OCI-LY1 (cell line): ENCODE data around the gene ATP8B1.

Experiments used
- H2AFZ ChIP-seq: fragments of 200-600 bp; sonication (generic), shearing (Covaris generic); 2 replicates; pipeline ENCODE4 v1.6.0; 2014; ENCODE audit warnings: antibody characterized with exemption, mild to moderate bottlenecking, low read length
- H3F3A ChIP-seq: fragments of 200-600 bp; sonication (generic), shearing (Covaris generic); 2 replicates; pipeline ENCODE4 v1.6.0; 2014; ENCODE audit warnings: mild to moderate bottlenecking, antibody characterized with exemption, low read length, moderate library complexity; ENCODE audit not compliant: insufficient read depth
- H3K27ac ChIP-seq: fragments of 200-600 bp; sonication (generic); 2 replicates; pipeline ENCODE4 v1.5.1; 2014; ENCODE audit warnings: low read length, mixed run types, mild to moderate bottlenecking, low read depth; ENCODE audit not compliant: poor library complexity, severe bottlenecking
- H3K27me3 ChIP-seq: fragments of 200-600 bp; sonication (generic); 2 replicates; pipeline ENCODE4 v1.6.0; 2014; ENCODE audit warnings: antibody characterized with exemption, mild to moderate bottlenecking, low read length, moderate library complexity; ENCODE audit not compliant: insufficient read depth
- H3K36me3 ChIP-seq: fragments of 200-600 bp; sonication (generic); 2 replicates; pipeline ENCODE4 v1.6.1; 2014; ENCODE audit warnings: mild to moderate bottlenecking, antibody characterized with exemption, low read length, moderate library complexity, mixed read lengths; ENCODE audit not compliant: insufficient read depth
- H3K4me1 ChIP-seq: fragments of 200-600 bp; sonication (generic); 2 replicates; pipeline ENCODE4 v1.5.1; 2014; ENCODE audit warnings: mild to moderate bottlenecking, low read length, moderate library complexity; ENCODE audit not compliant: insufficient read depth, severe bottlenecking
- H3K4me2 ChIP-seq: fragments of 200-600 bp; sonication (generic), shearing (Covaris generic); 2 replicates; pipeline ENCODE4 v1.6.1; 2014; ENCODE audit warnings: low read length
- H3K4me3 ChIP-seq: fragments of 200-600 bp; sonication (generic); 2 replicates; pipeline ENCODE4 v1.5.1; 2014; ENCODE audit warnings: low read length, low read depth, mild to moderate bottlenecking, mixed read lengths; ENCODE audit not compliant: poor library complexity, severe bottlenecking
- H3K79me2 ChIP-seq: fragments of 200-600 bp; shearing (Covaris generic); 2 replicates; pipeline ENCODE4 v1.6.1; 2016; ENCODE audit warnings: mixed run types, low read length, mixed read lengths; ENCODE audit not compliant: insufficient read depth
- H3K9ac ChIP-seq: fragments of 200-600 bp; sonication (generic), shearing (Covaris generic); 2 replicates; pipeline ENCODE4 v1.6.1; 2014; ENCODE audit warnings: mild to moderate bottlenecking, low read length, mixed read lengths
- H3K9me2 ChIP-seq: fragments of 200-600 bp; sonication (generic), shearing (Covaris generic); 2 replicates; pipeline ENCODE4 v1.6.1; 2014; ENCODE audit warnings: low read depth, mild to moderate bottlenecking, low read length, mixed read lengths
- H3K9me3 ChIP-seq: fragments of 200-600 bp; shearing (Covaris generic); 2 replicates; pipeline ENCODE4 v1.6.1; 2014; ENCODE audit warnings: low read length, mixed read lengths
- H4K20me1 ChIP-seq: fragments of 200-600 bp; sonication (generic), shearing (Covaris generic); 2 replicates; pipeline ENCODE4 v1.6.0; 2016; ENCODE audit warnings: mild to moderate bottlenecking, low read length; ENCODE audit not compliant: insufficient read depth
- EZH2 ChIP-seq: fragments of 200-600 bp; sonication (generic), shearing (Covaris generic); IDR thresholded peaks from 2 replicates; pipeline ENCODE4 v1.8.0; 2017; ENCODE audit warnings: borderline replicate concordance, mixed run types, mild to moderate bottlenecking, antibody characterized with exemption, low read length, moderate library complexity, mixed read lengths
- TF ChIP-seq, protein P1 (sequence below): fragments of 200-600 bp; sonication (generic), shearing (Covaris generic); IDR thresholded peaks from 2 replicates; pipeline ENCODE4 v1.5.1; 2017; ENCODE audit warnings: mild to moderate bottlenecking, antibody characterized with exemption, low read length, moderate library complexity, mixed read lengths

ATP8B1 gene

DNA sequence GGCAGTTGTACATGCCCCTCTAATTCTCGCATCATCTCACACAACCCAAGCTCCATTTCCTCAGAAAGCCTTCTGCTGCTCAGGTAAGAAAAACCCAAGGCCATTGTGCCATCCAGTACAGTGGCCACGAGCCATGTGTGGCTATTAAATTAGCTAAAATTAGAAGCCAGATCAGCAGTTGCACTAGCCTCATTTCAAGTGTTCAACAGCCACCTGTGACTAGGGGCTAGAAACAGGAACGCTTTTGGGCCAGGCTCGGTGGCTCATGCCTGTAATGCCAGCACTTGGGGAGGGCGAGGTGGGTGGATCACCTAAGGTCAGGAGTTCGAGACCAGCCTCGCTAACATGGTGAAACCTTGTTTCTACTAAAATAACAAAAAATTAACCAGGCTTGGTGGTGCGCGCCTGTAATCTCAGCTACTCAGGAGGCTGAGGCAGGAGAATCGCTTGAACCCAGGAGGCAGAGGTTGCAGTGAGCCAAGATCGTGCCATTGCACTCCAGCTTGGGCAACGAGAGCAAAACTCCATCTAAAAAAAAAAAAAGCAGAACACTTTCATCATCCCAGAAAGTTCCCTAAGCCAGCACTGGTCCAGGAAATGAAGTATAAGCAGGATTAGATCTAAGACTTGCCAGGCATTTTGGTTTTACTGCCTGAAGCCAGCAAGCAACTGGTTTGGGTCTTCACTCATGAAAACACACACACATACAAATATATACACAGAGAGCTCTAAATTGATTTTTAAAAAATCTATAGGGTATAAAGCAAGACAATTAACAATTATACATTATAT is 35.7 kb downstream of the ATP8B1 start:
- no peaks in the 10 kb centered on the region for H3K36me3 ChIP-seq
- no peaks in the 10 kb centered on the region for H3K27me3 ChIP-seq
- TF ChIP-seq, protein P1, sequence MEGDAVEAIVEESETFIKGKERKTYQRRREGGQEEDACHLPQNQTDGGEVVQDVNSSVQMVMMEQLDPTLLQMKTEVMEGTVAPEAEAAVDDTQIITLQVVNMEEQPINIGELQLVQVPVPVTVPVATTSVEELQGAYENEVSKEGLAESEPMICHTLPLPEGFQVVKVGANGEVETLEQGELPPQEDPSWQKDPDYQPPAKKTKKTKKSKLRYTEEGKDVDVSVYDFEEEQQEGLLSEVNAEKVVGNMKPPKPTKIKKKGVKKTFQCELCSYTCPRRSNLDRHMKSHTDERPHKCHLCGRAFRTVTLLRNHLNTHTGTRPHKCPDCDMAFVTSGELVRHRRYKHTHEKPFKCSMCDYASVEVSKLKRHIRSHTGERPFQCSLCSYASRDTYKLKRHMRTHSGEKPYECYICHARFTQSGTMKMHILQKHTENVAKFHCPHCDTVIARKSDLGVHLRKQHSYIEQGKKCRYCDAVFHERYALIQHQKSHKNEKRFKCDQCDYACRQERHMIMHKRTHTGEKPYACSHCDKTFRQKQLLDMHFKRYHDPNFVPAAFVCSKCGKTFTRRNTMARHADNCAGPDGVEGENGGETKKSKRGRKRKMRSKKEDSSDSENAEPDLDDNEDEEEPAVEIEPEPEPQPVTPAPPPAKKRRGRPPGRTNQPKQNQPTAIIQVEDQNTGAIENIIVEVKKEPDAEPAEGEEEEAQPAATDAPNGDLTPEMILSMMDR: no peak
- TF ChIP-seq EZH2: no peak
- H3K9me2 ChIP-seq: no peaks in the 10 kb centered on the region
- no peaks in the 10 kb centered on the region for H4K20me1 ChIP-seq
- no peak overlapping the region for H3K9ac ChIP-seq
- H3K27ac ChIP-seq: no peak overlapping the region
- no peaks in the 10 kb centered on the region for H3K4me1 ChIP-seq
- H3K79me2 ChIP-seq: no peaks in the 10 kb centered on the region
- H3K9me3 ChIP-seq: no peaks in the 10 kb centered on the region
- no peak overlapping the region for H2AFZ ChIP-seq
- no peaks in the 10 kb centered on the region for H3F3A ChIP-seq
- no peak overlapping the region for H3K4me2 ChIP-seq
- no peak overlapping the region for H3K4me3 ChIP-seq

DNA sequence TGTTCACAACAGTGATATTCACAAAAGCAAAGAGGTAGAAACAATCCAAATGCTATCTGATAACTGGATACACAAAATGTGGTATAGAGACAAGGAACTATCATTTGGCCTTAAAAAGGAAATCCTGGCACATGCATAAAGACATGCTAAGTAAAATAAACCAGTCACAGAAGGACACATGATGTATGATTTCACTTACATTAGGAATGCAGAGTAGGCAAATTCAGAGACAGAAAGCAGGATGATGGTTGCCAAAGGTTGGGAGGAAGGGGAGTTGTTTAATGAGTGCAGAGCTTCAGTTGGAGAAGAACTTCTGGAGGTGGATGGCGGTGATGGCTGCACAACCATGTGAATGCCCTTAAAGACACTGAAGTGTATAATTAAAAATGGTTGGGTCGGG is 38.1 kb downstream of the ATP8B1 start:
- H3K36me3 ChIP-seq: no peaks in the 10 kb centered on the region
- no peaks in the 10 kb centered on the region for H3F3A ChIP-seq
- H3K9ac ChIP-seq: no peak overlapping the region
- no peaks in the 10 kb centered on the region for H4K20me1 ChIP-seq
- no peak overlapping the region for H3K27ac ChIP-seq
- TF ChIP-seq, protein P1: no peak
- TF ChIP-seq EZH2: no peak
- no peaks in the 10 kb centered on the region for H3K27me3 ChIP-seq
- no peaks in the 10 kb centered on the region for H3K4me1 ChIP-seq
- no peaks in the 10 kb centered on the region for H3K9me3 ChIP-seq
- H3K4me2 ChIP-seq: no peak overlapping the region
- H3K9me2 ChIP-seq: no peaks in the 10 kb centered on the region
- no peak overlapping the region for H2AFZ ChIP-seq
- H3K4me3 ChIP-seq: no peak overlapping the region
- no peaks in the 10 kb centered on the region for H3K79me2 ChIP-seq

DNA sequence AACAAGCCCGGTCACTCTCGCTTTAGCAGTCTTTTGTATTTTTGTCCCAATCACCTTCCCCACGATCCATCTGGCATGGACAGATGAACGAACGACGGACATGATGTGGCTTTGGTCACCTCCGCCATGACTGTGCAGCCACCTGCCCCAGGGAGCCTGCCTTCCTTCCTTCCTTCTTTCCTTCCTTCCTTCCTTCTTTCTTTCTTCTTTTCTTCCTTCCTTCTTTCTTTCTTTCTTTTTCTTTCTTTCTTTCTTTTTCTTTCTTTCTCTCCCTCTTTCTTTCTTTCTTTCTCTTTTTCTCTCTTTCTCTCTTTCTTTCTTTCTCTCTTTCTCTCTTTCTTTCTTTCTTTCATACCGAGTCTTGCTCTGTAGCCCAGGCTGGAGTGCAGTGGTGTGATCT is 39.0 kb downstream of the ATP8B1 start:
- Histone ChIP-seq H2AFZ (no peak overlapping the region), H3K4me2 (no peak overlapping the region), H3K79me2 (no peaks in the 10 kb centered on the region), H3K4me3 (no peak overlapping the region), H3K36me3 (no peaks in the 10 kb centered on the region), H3K27ac (no peak overlapping the region), H4K20me1 (no peaks in the 10 kb centered on the region), H3K27me3 (no peaks in the 10 kb centered on the region), H3K9ac (no peak overlapping the region), H3F3A (no peaks in the 10 kb centered on the region), H3K9me3 (no peaks in the 10 kb centered on the region), H3K9me2 (no peaks in the 10 kb centered on the region), H3K4me1 (no peaks in the 10 kb centered on the region)
- no peak for TF ChIP-seq EZH2
- TF ChIP-seq, protein P1: no peak
